CD4-positive, alpha-beta T cell treated with Interleukin-4 for 4 hours (primary cell): ENCODE measurements around the gene SIM1.
"Not testable (repeated sequence)": the region's sequence is repeated elsewhere in the genome, so short reads cannot be mapped to it uniquely, and the experiment has no call there.

Source experiments
- DNase-seq: peaks from one replicate; pipeline ENCODE4 v3.0.0-alpha.2; 2020

The SIM1 gene

DNA sequence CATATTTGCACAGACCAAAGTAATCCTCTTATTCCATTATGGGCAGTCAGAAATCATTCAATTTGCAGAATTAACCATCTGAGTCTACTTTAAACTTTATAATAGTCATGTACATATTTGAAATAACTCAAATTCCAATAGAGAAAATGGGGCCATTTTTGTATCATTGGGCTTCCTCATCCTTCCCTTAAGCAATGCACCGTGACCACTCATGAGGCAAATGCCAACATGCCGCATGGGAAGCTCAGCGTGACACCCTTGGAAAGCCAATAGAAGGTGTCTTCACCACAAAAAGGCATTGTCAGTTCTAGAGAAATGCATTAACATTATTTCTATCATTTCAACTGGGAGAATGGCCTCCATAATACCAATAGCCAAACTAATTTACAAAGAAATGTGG is 38.5 kb downstream of the SIM1 start:
- DNase-seq = no peak

DNA sequence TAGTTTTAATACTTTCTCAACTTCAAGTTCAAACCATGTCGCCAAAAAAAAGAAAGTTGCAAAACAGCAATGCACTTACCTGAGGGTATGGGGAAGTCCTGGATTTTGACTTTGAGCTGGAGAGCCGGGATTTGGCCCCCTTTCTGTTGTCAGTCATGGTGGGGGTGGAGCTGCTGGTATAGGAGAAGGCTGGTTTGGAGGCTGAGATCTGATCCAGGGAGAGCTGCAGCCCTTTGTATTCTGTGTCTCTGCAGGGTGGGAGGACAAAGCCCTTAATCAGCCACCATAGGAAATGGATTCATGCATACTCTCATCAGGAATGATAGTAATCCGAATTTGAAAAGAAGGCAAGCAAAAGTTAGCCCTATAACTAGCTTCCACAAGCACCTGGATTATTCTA is 44.0 kb downstream of the SIM1 start:
- DNase-seq = no peak

DNA sequence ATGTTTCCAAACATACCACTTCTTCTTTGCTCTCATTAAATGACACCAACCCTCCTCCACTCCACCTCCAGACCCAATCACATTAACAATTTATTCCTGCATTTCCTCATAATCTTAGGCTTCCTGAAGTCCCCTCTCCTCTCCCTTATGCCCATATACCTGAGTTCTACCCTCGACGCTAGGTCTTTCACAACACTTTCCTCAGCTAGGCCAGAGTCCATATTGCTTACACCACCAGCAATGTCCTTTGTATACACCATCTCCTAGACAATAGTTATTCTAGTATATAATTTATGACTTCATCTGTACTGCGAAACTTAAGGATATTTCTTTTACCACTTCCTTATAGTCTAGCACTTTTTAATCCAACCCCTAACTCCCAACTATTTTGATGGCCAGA is 47.7 kb downstream of the SIM1 start:
- DNase-seq = no peak

DNA sequence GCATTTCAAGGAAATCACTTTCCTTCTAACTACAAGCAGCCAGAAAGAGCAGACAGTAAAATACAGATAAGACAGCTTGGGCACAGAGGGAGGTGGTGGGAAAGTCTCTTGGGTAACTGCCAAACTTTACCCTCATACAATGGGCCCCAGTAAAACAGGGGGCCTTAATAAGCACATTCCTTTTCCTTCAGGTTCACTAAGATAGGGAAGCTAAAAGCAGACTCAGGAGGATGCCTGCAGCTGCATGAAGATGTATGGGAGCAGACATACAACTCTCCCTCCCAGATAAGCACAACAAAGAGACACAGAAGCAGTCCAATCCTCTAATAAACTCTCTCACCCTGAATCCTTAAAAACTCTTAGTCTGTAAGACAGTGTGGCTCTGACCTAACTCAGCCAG is 49.0 kb downstream of the SIM1 start:
- DNase-seq = no peak

DNA sequence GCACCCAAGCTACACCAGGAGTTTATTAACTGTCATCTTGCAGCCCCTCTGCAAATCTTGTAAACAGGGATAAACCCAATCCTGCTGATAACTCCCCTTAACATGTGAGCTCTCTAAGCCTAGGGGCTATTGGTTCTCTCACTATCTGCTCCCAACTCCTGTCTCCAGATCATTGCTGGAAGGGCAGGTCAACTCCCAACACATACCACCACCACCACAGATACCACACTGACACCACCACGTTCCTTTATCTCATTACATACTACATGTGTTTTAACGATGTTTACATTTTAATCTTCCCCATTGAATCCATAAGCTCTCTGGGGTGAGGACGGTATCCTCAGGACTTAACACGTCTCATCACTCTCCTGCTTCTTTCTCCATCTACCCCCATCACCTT is 51.8 kb downstream of the SIM1 start:
- DNase-seq = no peak

DNA sequence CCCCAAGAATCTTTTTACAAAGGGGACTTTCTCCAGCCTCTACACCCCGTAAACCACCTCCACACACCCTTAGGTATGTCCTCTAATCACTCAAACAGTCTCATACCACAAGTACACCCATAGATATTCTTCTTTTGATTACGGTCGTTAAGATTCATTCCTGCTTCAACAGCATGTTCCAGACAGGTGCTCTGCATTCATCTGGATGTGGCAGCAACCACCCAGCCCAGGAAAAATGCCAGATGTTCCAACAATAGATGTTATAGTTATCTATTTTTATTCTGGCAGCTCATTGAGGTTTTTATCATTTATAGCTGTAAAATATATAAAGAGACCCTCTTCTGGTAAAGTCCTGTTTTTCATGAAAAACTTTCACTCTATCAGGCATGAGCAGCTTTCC is 60.7 kb downstream of the SIM1 start:
- DNase-seq = no peak

DNA sequence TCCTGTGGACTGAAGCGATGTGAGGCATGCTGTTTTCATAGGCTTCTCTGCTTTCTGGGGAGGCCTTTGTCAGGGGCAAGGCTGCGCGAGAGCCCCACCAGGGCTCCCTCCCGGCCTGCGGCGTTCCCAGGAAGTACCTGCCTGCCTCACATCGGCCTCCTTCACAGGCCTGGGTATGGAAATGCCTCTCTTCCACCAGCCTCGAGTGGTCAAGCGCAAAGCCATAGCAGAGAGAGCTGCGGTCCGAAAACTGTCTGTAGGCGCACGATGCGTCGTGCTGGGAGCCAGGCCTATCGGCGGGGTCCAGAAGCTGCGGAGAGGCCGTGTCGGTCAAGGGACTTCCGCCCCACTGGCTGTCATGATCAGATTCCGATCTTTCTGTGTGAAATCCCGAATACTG is 71.2 kb downstream of the SIM1 start:
- DNase-seq = no peak

DNA sequence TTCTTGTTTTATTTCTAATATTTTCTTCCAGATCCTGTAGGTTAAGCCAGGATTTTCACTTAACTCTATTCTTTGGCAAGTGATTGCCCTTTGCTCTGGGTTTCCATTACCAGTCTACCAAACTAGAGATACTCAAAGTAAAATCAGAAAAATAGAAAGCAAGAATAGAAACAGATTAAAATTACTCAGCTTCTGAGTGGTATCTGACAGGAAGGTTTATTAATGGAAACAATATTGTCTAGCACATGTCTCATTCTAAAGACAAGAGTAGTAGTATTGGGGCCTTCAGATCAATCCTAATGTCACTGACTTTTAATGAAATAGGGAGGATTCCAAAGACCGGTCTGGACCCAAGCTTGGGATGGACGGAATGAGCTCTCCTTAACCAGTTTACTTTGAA is 72.3 kb downstream of the SIM1 start:
- no peak for DNase-seq

DNA sequence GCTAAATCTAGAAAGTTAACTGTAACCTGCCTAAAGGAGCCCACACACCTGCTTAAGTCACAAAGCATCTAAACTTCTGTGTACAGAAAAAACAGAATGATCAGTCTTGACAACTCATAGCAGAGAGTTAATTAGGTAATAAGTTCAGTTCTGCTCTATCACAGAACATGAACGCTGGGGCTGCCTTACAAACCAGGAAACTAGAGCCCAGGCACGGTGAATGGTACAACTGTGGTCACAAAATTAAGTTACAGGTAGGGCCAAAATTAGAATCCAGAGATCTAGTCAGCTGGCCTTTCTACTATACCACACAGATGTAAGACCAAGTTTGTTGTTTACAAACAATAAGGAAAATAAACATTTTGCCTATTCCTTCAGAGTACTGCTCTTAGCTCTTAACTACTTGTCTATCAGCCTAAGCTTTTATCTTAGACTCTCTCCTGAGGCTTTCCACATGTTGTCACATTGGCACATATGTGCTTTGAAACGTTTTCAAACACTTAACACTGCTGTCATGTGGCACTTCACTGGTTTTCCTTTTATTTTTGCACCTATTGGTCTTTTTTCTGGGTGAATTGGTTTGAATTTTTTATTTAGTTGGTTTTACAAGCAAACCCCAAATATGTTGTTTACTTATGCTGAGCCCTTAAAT is 75.7 kb downstream of the SIM1 start:
- no peak for DNase-seq

DNA sequence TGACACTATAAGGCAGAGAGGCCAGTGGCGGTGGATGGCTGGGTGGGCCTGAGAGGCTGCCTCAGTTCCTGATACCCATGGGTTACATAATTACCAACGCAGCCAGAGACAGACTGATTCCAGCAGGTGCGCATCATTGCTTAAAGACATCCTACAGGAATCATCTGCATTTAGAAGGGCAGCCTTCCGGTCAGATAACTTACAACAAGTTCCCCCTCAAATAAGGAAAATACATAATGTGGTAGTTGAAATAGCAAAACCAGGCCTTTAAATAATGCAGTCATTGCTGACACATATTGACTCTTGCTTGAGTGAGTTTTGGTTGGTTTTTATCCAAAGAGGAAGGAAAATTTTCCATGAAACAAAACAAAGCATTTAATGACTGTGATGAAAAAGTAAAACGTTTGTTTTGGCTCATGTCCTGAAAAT is 81.9 kb downstream of the SIM1 start:
- no peak for DNase-seq

DNA sequence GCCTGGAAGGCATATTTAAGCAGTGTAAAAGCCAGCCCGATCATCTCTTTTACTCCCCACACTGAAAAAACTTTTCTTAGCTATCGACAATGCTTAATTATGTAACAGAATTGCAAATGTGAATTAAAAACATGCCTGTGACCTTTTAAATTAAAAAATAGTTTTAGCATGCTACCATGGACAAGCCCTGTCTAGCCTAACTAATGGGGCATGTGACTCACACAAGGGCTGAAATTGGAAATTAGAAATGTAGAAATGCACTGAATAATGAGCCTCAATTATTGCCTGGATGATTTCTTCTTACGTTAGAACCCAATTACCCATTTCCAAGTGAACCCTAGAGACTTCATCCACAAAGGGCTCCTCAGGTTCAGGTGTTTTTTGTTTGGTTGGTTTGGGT is 82.7 kb downstream of the SIM1 start:
- no peak for DNase-seq

DNA sequence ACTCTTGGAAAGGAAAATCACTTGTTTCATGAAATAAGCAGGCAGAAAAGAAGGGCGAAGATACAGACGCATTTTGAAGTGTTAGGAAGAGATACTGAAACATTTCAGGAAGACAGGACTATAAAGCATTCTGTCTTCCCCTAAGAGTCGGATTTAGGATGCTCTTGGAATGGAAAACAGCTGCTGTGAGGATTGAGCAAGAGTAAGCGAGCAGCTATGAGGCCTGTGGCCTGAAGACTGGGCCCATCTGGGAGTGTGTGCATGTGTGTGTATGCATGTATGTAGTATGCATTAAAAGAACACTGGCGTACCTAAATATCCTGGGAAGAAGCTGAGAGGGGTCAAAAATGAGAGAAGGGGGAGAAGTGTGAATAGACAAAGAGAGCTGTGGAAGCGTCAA is 83.6 kb downstream of the SIM1 start:
- DNase-seq = no peak

DNA sequence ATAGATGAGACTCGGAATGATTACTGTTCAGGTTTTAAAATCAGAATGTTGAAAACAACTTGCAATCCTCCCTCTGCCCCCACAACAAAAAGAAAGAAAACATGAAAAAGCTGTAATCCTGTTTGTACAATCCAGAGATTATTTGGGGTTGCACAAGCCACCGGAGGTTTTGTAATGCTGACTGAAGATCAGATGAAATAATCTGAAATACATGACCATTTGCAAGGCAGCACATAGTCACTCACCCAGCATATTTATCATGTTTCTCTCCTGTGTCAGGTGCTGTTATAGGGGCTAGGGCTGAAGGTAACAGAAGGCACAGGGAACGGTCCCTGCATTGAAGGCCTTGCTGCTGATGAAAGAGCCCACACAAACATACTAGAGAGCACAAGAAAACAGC is 85.3 kb downstream of the SIM1 start:
- DNase-seq = no peak

DNA sequence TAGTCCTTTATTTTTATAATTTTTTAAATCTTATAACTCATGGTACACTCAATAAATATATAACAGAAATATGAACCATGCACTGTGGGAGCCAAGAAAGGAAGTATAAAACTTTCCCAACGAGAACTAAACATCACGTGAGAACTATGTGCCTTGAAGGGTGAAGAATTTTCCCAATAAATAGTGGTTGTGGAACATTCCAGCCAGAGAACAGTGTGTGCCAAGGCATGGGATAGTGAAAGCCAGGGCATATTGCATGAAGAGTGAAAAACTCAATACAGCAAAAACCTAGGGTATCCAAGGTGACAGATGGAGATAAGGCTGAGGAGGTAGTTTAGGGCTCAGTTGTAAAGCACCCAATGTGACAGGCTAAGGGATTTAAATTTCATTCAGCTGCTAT is 86.1 kb downstream of the SIM1 start:
- DNase-seq = no peak

DNA sequence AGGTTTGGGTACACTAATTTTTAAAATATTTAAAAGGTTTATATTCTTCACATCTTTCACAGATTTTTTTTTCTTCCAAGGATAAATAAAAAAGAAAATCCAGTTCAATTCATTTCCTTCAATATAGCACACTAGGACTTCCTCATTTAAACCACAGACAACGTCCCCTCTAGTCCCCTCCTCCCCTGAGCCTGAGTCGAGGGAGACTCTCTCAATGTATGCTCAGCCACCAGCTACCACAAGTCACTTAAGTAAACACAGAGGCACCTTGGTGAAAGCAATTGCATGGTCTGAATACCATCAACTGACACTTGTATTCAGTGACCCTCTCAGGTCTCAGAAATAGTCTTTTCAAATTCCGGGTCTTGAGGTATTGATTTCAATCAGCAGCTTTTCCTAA is 88.6 kb downstream of the SIM1 start:
- DNase-seq = no peak

DNA sequence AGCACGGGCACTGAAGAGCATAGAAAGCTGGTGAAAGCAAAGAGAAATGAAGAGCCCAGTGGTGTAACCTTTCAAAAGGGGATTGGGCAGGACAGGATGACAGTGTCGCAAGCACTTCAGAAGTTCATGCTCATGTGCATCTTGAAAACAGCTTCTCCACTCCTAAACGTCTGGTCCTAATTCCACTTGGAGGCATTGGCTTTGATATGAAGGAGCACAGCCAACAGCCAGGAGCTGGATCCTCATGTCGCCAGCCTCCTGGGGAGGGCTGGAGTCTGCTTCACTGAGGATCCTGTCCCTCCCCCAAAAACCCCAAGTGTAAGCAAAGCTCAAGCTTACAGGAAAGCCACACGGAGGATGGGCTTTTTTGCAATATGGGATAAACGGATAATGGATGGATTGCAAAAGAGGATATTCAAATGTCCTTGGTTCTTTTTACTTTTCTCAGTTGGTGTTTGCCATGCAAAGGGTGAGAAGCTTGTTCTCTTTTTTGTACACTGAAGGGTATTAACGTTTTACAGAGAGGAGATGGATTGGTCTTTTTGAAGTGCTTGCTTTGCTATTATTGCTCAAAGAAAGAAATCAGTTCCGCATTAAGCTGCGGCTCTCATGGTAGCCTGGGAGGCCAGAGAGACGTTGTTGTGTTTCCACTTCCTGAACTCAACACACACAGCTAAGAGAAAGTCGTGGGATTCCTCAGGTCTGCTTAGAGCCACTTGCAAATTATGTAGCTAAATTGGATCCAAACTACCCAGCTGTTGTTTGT is 92.2 kb downstream of the SIM1 start:
- no peak for DNase-seq

DNA sequence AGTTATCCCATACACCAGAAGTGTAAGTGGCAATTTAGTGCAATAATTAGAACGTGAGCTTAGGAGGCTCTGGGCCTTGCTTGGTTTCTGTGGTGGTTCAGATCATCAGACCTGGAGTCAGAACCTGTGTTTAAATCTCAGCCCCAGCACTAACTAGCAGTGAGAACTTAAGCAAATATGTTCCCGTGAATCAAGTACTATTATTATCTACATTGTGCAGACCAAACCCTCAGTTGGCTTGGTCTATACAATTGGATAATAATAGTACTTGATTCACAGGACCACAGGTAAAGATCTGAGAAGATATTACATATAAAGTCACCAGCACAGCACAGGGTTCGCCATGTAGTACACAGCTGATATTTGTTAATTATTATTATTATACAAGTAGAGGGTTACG is 93.1 kb downstream of the SIM1 start:
- DNase-seq = no peak

DNA sequence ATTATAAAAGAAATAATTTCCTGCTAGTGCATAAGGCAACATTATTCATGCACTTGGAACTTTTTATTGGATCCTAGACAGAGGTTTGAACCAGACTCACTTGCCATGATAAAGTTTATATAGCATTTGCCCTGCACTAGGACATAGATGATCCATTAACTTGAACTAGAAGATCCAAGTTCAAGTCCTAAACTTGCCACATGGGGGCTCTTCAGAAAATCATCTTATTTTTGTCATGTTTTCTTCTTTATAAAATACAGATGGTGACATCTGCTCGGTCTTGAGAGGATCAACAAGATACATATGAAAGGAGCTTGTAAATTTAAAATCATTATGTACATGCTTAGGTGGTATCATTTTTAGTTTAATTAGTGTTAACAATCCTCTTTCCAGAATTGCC is 94.5 kb downstream of the SIM1 start:
- no peak for DNase-seq

DNA sequence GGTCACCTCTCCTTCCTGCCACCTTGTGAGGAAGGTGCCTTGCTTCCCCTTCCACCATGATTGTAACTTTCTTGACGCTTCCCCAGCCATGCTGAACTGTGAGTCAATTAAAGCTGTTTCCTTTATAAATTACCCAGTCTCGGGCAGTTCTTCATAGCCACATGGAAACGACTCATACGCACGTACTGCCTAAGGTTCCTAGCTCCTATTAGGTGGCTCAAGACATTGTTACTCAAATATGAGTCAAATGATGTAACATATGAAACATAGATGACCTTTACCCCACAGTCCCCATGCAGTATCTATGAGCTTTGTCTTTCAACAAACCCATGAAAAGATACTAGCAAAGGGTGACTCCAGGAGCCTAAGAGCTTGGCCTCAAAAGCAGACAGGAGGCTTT is 98.3 kb downstream of the SIM1 start:
- DNase-seq = no peak

DNA sequence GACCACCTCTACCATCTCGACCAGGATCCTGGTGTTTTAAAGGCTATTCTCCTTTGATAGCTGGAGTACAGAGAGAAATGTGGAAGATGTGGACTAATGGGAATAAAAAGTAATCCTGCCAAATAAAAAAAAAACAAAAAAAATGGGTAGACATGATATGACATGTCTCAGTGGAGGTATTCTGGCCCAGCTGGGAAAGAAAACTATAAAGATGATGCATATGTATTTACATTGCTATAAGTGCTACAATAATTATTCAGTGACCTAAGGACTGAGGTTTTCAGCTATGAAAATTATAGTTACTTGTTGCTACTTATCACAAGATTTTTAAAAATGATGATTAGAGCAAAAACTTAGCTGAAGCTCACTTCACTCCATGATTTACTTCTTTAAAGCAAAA is 101.1 kb downstream of the SIM1 start:
- no peak for DNase-seq

DNA sequence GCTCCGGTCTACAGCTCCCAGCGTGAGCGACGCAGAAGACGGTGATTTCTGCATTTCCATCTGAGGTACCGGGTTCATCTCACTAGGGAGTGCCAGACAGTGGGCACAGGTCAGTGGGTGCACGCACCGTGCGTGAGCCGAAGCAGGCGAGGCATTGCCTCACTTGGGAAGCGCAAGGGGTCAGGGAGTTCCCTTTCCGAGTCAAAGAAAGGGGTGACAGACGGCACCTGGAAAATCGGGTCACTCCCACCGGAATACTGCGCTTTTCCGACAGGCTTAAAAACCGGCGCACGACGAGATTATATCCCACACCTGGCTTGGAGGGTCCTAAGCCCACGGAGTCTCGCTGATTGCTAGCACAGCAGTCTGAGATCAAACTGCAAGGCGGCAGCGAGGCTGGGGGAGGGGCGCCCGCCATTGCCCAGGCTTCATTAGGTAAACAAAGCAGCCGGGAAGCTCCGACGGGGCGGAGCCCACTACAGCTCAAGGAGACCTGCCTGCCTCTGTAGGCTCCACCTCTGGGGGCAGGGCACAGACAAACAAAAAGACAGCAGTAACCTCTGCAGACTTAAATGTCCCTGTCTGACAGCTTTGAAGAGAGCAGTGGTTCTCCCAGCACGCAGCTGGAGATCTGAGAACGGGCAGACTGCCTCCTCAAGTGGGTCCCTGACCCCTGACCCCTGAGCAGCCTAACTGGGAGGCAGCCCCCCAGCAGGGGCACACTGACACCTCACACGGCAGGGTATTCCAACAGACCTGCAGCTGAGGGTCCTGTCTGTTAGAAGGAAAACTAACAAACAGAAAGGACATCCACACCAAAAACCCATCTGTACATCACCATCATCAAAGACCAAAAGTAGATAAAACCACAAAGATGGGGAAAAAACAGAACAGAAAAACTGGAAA is 109.7 kb downstream of the SIM1 start:
- not testable (repeated sequence) for DNase-seq

DNA sequence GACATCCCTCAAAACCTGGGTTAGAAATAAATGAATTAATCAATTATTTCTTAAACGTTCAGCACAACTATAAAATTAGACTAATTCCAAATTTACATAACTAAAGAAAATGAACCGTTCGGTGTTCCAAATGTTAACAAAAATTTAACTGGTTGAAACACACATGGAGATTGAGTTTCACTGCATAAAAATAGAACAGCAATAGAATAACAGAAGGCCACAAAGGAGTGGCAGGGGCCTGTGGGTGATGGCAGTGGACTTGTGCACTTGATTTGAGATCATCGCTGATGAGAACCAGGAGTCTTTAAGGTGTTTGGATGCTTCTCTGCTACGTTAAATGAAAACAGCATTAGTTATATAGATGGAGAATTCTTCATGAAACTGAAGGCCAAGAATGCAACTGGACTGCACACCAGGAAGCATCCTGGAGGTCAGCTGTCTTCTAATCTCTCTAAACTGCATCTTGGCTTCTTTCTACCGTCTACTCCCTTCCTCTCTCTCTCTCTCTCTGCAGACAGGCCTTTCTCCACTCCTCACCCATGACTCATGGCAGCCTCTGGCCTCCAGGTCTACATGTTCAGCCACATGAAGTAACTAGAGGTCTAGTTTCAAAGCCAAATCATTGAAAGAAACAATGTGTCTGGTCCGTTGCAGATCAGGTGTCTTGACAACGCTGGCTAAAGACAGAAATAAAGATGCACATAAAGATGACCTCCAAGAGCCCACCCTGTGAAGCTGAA is 111.3 kb downstream of the SIM1 start:
- DNase-seq = no peak

DNA sequence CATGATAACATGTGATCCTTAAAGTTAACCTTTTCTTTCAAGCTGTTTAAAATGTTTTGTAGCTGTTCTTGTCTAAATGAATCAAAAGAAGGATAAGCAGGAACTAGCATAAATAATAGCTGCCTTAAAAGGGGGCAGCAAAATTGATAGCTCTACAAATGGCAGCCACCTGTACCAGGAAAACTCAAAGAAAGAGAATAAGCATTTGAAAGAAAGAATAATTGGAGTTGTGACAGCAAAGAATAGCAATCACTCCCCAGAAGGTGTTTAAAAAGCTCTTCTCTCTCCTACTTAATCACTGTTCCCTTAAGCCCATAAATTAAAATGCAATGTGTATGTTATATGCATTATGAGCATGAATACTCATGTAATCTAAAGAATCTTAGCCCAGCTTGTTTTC is 114.6 kb downstream of the SIM1 start:
- DNase-seq = no peak
